Neutrophil (primary cell): ENCODE results near the gene DNAJC4.

Source experiments
- H3K27ac ChIP-seq: fragments of 200-600 bp; sonication (generic); 2 replicates; pipeline ENCODE4 v1.5.1; 2016; ENCODE audit warnings: mild to moderate bottlenecking, moderate library complexity
- H3K27me3 ChIP-seq: fragments of 200-600 bp; sonication (generic); 2 replicates; pipeline ENCODE4 v1.6.0; 2016; ENCODE audit warnings: mild to moderate bottlenecking
- H3K36me3 ChIP-seq: fragments of 200-600 bp; sonication (generic); 2 replicates; pipeline ENCODE4 v1.5.1; 2017
- H3K4me1 ChIP-seq, 2 experiments: fragments of 200-600 bp in 1 of 2; sonication (generic) in 1 of 2; 1 replicate in 1 of 2; 2 replicates in 1 of 2; pipeline versions ENCODE4 v1.5.1 to v1.6.1; 2013 to 2016; ENCODE audit warnings: low read depth in 1 of 2, low read length in 1 of 2, mild to moderate bottlenecking in 1 of 2, moderate library complexity in 1 of 2; ENCODE audit not compliant: control insufficient read depth in 1 of 2, insufficient read depth in 1 of 2
- H3K4me3 ChIP-seq, 2 experiments: fragments of 200-600 bp in 1 of 2; sonication (generic) in 1 of 2; 1 replicate in 1 of 2; 2 replicates in 1 of 2; pipeline ENCODE4 v1.5.1; 2013 to 2016; ENCODE audit warnings: low read depth in 1 of 2, low read length in 1 of 2, mild to moderate bottlenecking in 1 of 2, moderate library complexity in 1 of 2
- H3K9me3 ChIP-seq: fragments of 200-600 bp; sonication (generic); 2 replicates; pipeline ENCODE4 v1.5.1; 2016
- TF ChIP-seq, protein P1 (sequence below): fragments of 200-600 bp; sonication (generic); IDR thresholded peaks from 2 replicates; pipeline ENCODE4 v1.5.1; 2016; ENCODE audit warnings: antibody characterized with exemption

Gene DNAJC4

DNA sequence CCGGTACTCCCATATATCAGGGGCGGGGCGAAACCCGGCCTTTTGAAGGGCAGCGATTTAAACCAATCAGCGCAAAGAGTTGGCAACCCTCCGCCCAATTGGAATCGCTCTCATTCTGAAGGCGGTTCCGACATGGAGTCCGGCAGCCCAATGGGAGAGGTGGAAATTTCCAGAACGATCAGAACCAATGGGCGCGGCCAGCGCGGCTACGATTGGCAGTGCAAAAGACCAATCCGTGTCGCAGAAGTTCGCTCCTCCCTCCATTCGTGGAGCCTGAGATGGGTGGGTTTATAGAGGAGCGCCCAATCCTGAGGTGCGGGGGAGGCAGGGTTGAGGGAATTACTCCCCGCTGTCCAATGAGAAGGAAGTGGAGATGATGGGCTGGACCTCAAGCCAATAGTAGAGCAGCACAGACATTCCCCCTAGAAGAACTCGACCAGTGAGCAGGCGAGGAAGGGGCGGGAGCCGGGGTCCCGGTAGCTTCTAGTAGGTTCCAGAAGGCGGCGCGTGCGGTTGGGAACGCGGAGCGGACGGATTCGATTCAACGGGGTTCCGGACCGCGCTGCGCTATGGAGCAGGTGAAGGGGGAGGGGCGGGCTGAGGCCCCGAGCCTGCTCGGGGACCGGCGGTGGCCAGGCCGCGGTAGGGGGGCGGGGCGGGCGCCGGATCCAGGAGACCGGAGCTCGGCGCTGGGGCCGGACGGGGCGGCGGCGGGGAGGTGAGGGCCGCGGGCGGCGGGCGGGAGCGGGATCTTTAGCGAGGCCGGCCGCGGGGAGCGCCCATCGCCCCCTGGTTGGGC is 44.5 kb upstream of the DNAJC4 start, which contains the start of gene STIP1:
TSS of gene STIP1 (plus strand) at position 479 of the 799 bp plus-strand sequence. CDS start at position 570, 91 bp downstream.
- TF ChIP-seq, protein P1, sequence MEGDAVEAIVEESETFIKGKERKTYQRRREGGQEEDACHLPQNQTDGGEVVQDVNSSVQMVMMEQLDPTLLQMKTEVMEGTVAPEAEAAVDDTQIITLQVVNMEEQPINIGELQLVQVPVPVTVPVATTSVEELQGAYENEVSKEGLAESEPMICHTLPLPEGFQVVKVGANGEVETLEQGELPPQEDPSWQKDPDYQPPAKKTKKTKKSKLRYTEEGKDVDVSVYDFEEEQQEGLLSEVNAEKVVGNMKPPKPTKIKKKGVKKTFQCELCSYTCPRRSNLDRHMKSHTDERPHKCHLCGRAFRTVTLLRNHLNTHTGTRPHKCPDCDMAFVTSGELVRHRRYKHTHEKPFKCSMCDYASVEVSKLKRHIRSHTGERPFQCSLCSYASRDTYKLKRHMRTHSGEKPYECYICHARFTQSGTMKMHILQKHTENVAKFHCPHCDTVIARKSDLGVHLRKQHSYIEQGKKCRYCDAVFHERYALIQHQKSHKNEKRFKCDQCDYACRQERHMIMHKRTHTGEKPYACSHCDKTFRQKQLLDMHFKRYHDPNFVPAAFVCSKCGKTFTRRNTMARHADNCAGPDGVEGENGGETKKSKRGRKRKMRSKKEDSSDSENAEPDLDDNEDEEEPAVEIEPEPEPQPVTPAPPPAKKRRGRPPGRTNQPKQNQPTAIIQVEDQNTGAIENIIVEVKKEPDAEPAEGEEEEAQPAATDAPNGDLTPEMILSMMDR: peak; percentile 96
- Histone ChIP-seq H3K27me3 (no peaks in the 10 kb centered on the region), H3K27ac (no peak within 1 kb of the TSS), H3K4me1 (peaks cover 9 to 12% of the 10 kb centered on the region in 2 experiments), H3K4me3 (peak within 1 kb of the TSS in 1 of 2 experiments; percentile 100), H3K36me3 (no peaks in the 10 kb centered on the region), H3K9me3 (no peaks in the 10 kb centered on the region)

DNA sequence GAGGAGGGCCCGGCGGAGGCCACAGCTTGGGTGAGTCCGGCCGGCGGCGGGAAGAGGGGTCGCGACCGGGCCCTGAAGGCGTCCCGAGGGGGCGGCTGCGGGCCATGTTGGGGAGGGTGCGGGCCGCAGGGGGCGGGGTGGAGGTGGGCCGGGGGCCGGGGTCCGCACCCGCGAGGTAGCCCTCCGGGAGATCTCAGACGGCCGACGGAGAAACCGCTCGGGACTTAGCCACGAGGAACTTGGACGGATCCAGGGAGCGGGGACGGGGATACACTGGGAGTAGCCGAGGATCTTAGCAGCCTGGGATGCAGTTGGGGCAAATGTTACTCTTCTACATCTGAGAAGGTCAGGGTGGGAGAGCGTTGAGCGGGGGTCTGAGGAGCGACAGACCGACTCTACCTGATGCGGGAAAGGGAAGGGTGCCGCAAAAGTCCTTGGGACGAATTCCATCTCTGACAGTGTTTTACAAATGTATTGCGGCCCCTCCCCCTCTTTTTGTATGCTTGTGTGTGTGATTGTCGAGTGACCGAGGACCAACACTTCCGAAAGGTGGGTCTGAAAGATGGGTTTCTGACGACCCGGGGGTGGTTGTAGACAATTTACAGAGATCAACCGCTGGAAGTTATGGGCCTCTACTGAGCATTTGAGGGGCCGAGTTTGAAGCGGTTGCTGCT is 43.7 kb upstream of the DNAJC4 start:
- TF ChIP-seq, protein P1: no peak
- no peak overlapping the region for H3K4me3 ChIP-seq
- peaks cover 9 to 12% of the 10 kb centered on the region in 2 experiments for H3K4me1 ChIP-seq
- H3K27me3 ChIP-seq: no peaks in the 10 kb centered on the region
- no peaks in the 10 kb centered on the region for H3K9me3 ChIP-seq
- H3K36me3 ChIP-seq: no peaks in the 10 kb centered on the region
- no peak overlapping the region for H3K27ac ChIP-seq

DNA sequence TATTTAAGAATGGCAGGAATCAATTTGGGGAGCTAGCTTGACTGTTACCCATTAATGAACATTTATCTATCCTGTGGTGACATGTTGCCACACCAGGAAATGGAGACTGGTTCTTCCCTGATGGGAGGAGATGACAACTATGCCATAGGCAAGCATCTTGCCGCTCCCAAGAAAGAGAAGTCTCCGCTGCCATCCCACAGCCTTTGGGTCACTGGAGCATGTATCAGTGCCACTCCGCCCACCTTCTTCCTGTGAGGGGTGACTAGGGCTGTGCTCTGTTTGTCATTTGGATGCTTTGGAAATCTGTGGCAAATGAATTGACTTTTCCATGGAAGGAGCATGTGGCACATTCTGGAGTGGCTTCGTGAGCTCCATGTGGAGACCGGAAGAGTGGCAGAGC is 37.9 kb upstream of the DNAJC4 start:
- H3K4me1 ChIP-seq: peaks cover 4 to 10% of the 10 kb centered on the region in 2 experiments
- H3K27ac ChIP-seq: peak overlapping the region; percentile 49
- H3K36me3 ChIP-seq: peaks cover 45% of the 10 kb centered on the region
- no peak overlapping the region for H3K4me3 ChIP-seq
- TF ChIP-seq, protein P1: no peak
- no peaks in the 10 kb centered on the region for H3K27me3 ChIP-seq
- no peaks in the 10 kb centered on the region for H3K9me3 ChIP-seq

DNA sequence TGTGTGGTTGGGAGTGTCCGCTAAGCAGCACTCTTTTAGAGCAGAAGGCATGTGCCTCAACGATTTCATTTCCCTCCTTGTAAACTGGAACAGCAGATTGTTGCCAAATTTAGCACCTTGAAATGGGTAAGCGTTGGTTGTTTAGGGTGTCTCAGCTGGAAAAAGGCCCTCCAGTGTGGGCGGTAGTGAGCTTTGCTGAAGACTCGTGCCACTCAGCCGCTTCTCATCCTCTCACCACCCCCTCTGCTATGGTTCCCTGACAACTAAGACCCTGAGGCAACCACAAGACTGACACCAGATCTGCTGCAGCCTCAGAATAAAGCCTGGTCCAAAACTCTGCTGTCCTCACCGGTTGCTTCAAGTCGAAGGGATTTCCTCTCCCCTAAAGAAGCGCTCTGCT is 33.7 kb upstream of the DNAJC4 start:
- peaks cover 4 to 10% of the 10 kb centered on the region in 2 experiments for H3K4me1 ChIP-seq
- no peak overlapping the region for H3K4me3 ChIP-seq
- no peak overlapping the region for H3K27ac ChIP-seq
- H3K9me3 ChIP-seq: no peaks in the 10 kb centered on the region
- TF ChIP-seq, protein P1: no peak
- no peaks in the 10 kb centered on the region for H3K27me3 ChIP-seq
- peaks cover 65% of the 10 kb centered on the region for H3K36me3 ChIP-seq

DNA sequence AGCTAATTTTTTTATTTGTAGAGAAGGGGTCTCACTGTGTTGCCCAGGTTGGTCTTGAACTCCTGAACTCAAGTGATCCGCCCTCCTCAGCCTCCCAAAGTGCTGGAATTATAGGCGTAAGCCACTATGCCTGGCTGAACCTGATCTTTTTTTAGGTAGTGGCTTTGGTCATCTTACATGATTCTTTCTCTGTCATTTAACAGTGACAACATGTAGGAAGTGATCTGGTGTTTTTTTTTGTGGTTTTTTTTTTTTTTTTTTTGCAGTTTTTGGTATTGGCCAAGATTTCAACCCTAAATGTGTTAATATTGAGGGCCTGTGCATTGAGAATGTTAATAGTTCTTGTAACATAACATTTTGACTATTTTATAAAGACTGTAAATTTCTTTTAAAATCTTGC is 31.8 kb upstream of the DNAJC4 start:
- no peaks in the 10 kb centered on the region for H3K27me3 ChIP-seq
- H3K4me1 ChIP-seq: no peaks in the 10 kb centered on the region
- H3K27ac ChIP-seq: peak overlapping the region; percentile 57
- H3K4me3 ChIP-seq: no peak overlapping the region
- TF ChIP-seq, protein P1: no peak
- no peaks in the 10 kb centered on the region for H3K9me3 ChIP-seq
- peaks cover 71% of the 10 kb centered on the region for H3K36me3 ChIP-seq
